T1000 (cell line): ENCODE measurements around the gene FHOD3.

Source experiments
- DNase-seq: peaks from one replicate; lab custom pipeline; 2025; ENCODE audit warnings: mixed read lengths; lab: John Stamatoyannopoulos, UW

Gene FHOD3

GRCh38 chr18:36410346-36410745, 112.8 kb downstream of the FHOD3 start:
- no peak for DNase-seq

GRCh38 chr18:36411745-36412168, 114.2 kb downstream of the FHOD3 start:
- DNase-seq: no peak

GRCh38 chr18:36412778-36413177, 115.3 kb downstream of the FHOD3 start:
- no peak for DNase-seq

GRCh38 chr18:36415171-36415570, 117.7 kb downstream of the FHOD3 start:
- DNase-seq: no peak

- DNase-seq: no peak
These were observed 118.1 kb downstream of the FHOD3 start for GRCh38 chr18:36415625-36416024.

GRCh38 chr18:36419188-36419899, 121.8 kb downstream of the FHOD3 start:
- DNase-seq: no peak

- no peak for DNase-seq
These were observed 122.5 kb downstream of the FHOD3 start for GRCh38 chr18:36419900-36420531.

GRCh38 chr18:36420826-36421225, 123.3 kb downstream of the FHOD3 start:
- no peak for DNase-seq

- DNase-seq: no peak
These were observed 127.2 kb downstream of the FHOD3 start for GRCh38 chr18:36424741-36425142.

GRCh38 chr18:36427369-36427768, 129.9 kb downstream of the FHOD3 start:
- DNase-seq: no peak

- DNase-seq: no peak
These were observed 130.3 kb downstream of the FHOD3 start for GRCh38 chr18:36427831-36428230.

GRCh38 chr18:36428431-36429029, 131.0 kb downstream of the FHOD3 start:
- DNase-seq: no peak

GRCh38 chr18:36432880-36433555, 135.5 kb downstream of the FHOD3 start:
- DNase-seq: no peak

- DNase-seq: no peak
These were observed 138.9 kb downstream of the FHOD3 start for GRCh38 chr18:36436387-36436786.

GRCh38 chr18:36440614-36441013, 143.1 kb downstream of the FHOD3 start:
- DNase-seq: no peak

GRCh38 chr18:36441426-36442240, 144.1 kb downstream of the FHOD3 start:
- no peak for DNase-seq

- no peak for DNase-seq
These were observed 145.2 kb downstream of the FHOD3 start for GRCh38 chr18:36442717-36443116.

- DNase-seq: no peak
These were observed 148.5 kb downstream of the FHOD3 start for GRCh38 chr18:36446059-36446458.

GRCh38 chr18:36448384-36449290, 151.1 kb downstream of the FHOD3 start:
- DNase-seq: no peak

GRCh38 chr18:36449451-36449850, 151.9 kb downstream of the FHOD3 start:
- no peak for DNase-seq

- DNase-seq: no peak
These were observed 152.8 kb downstream of the FHOD3 start for GRCh38 chr18:36450264-36450663.
